ENCODE data around the gene DDX6.

DNA sequence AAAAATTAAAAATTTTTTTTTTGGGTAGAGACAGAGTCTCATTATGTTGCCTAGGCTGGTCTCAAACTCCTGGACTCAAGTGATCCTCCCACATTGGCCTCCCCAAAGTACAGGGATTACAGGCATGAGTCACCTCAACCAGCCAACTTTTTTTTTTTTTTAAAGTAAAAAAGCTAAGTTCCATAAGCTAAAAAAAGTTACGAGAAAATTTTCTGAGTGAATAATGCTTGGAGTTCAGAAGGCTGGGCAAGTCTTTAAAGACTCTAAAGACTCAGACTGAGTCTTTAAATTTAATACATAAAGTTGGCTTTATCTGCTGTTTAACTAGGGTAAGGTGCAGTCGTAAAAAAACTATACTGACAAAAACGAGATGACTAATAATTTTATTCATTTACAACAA is 5.6 kb downstream of the DDX6 start:
- no peak for TF ChIP-seq POLR2A (IDR thresholded peaks at IDR 0.05)
- TF ChIP-seq, protein P1, sequence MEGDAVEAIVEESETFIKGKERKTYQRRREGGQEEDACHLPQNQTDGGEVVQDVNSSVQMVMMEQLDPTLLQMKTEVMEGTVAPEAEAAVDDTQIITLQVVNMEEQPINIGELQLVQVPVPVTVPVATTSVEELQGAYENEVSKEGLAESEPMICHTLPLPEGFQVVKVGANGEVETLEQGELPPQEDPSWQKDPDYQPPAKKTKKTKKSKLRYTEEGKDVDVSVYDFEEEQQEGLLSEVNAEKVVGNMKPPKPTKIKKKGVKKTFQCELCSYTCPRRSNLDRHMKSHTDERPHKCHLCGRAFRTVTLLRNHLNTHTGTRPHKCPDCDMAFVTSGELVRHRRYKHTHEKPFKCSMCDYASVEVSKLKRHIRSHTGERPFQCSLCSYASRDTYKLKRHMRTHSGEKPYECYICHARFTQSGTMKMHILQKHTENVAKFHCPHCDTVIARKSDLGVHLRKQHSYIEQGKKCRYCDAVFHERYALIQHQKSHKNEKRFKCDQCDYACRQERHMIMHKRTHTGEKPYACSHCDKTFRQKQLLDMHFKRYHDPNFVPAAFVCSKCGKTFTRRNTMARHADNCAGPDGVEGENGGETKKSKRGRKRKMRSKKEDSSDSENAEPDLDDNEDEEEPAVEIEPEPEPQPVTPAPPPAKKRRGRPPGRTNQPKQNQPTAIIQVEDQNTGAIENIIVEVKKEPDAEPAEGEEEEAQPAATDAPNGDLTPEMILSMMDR (IDR thresholded peaks at IDR 0.05): no peak
